HEK293 (cell line): ENCODE results near the gene ADAMTS5.

ENCODE experiments used
- CTCF ChIA-PET: fragments of 350-600 bp; formaldehyde crosslinking; extraction: SDS; loops from one replicate; lab custom pipeline; 2021; ENCODE audit warnings: antibody characterized with exemption; lab: Yijun Ruan, JAX
- POLR2A ChIA-PET: fragments of 300-600 bp; formaldehyde crosslinking; extraction: SDS; loops from one replicate; lab custom pipeline; 2020; ENCODE audit warnings: antibody characterized with exemption, inconsistent platforms; lab: Yijun Ruan, JAX
- H3K27ac ChIP-seq: fragments of 200-500 bp; sonication (Bioruptor generic); 2 replicates; pipeline ENCODE4 v1.5.1; 2014; ENCODE audit warnings: low read depth, low read length, control low read depth, inconsistent platforms; ENCODE audit errors: extremely low read depth
- H3K36me3 ChIP-seq, 2 experiments: fragments of 200-500 bp in 1 of 2; sonication (Bioruptor generic) in 1 of 2; 1 replicate in 1 of 2; 2 replicates in 1 of 2; pipeline ENCODE4 v1.5.1; 2014 to 2017; ENCODE audit warnings: inconsistent platforms in 2 of 2, low read length in 2 of 2; ENCODE audit not compliant: control insufficient read depth in 2 of 2, insufficient read depth in 1 of 2
- H3K4me1 ChIP-seq: fragments of 200-500 bp; sonication (Bioruptor generic); 2 replicates; pipeline ENCODE4 v1.5.1; 2014; ENCODE audit warnings: mild to moderate bottlenecking, low read length, inconsistent platforms; ENCODE audit not compliant: control insufficient read depth, insufficient read depth
- H3K4me3 ChIP-seq: 2 replicates; pipeline ENCODE4 v1.5.1; 2011; ENCODE audit warnings: low read depth, mild to moderate bottlenecking, control low read depth, low read length, moderate library complexity
- H3K9me3 ChIP-seq: fragments of 200-500 bp; sonication (Bioruptor generic); 2 replicates; pipeline ENCODE4 v1.5.1; 2014; ENCODE audit warnings: low read depth, low read length, inconsistent platforms; ENCODE audit not compliant: control insufficient read depth, insufficient read depth
- CTCF ChIP-seq: fragments of 450-650 bp; formaldehyde crosslinking; IDR thresholded peaks from 2 replicates; pipeline ENCODE4 v1.5.1; 2016; ENCODE audit warnings: missing biosample characterization, missing genetic modification characterization
- GLI2 ChIP-seq: fragments of 450-650 bp; formaldehyde crosslinking; IDR thresholded peaks from 2 replicates; pipeline ENCODE4; 2017; ENCODE audit warnings: missing biosample characterization, missing genetic modification characterization, low read depth, borderline replicate concordance
- GLIS1 ChIP-seq: fragments of 450-650 bp; formaldehyde crosslinking; IDR thresholded peaks from 2 replicates; pipeline ENCODE4 v1.5.1; 2016; ENCODE audit warnings: missing biosample characterization, missing genetic modification characterization
- MZF1 ChIP-seq: fragments of 450-650 bp; formaldehyde crosslinking; IDR thresholded peaks from 2 replicates; pipeline ENCODE4 v1.5.1; 2017; ENCODE audit warnings: missing biosample characterization, missing genetic modification characterization, borderline replicate concordance
- SCRT1 ChIP-seq: fragments of 450-650 bp; formaldehyde crosslinking; IDR thresholded peaks from 2 replicates; pipeline ENCODE4 v1.5.1; 2016; ENCODE audit warnings: missing biosample characterization, missing genetic modification characterization, borderline replicate concordance
- TSHZ1 ChIP-seq: fragments of 450-650 bp; formaldehyde crosslinking; IDR thresholded peaks from 2 replicates; pipeline ENCODE4 v1.5.1; 2016; ENCODE audit warnings: missing biosample characterization, missing genetic modification characterization, borderline replicate concordance
- YY2 ChIP-seq: fragments of 450-650 bp; formaldehyde crosslinking; IDR thresholded peaks from 2 replicates; pipeline ENCODE4 v1.5.1; 2016; ENCODE audit warnings: missing biosample characterization, missing genetic modification characterization
- ZBTB20 ChIP-seq: fragments of 450-650 bp; formaldehyde crosslinking; IDR thresholded peaks from 2 replicates; pipeline ENCODE4 v1.5.1; 2016; ENCODE audit warnings: missing biosample characterization, missing genetic modification characterization
- ZNF10 ChIP-seq: fragments of 450-650 bp; formaldehyde crosslinking; IDR thresholded peaks from 2 replicates; pipeline ENCODE4 v1.5.1; 2017; ENCODE audit warnings: missing biosample characterization, missing genetic modification characterization
- ZNF112 ChIP-seq: fragments of 450-650 bp; formaldehyde crosslinking; IDR thresholded peaks from 2 replicates; pipeline ENCODE4 v1.5.0; 2017; ENCODE audit warnings: missing biosample characterization, missing genetic modification characterization
- ZNF114 ChIP-seq: fragments of 450-650 bp; formaldehyde crosslinking; IDR thresholded peaks from 2 replicates; pipeline ENCODE4 v1.5.0; 2017; ENCODE audit warnings: missing biosample characterization, missing genetic modification characterization
- ZNF133 ChIP-seq: fragments of 450-650 bp; formaldehyde crosslinking; IDR thresholded peaks from 2 replicates; pipeline ENCODE4 v1.5.1; 2016; ENCODE audit warnings: missing biosample characterization, missing genetic modification characterization
- ZNF140 ChIP-seq: fragments of 450-650 bp; formaldehyde crosslinking; IDR thresholded peaks from 2 replicates; pipeline ENCODE4 v1.5.1; 2016; ENCODE audit warnings: missing biosample characterization, missing genetic modification characterization
- ZNF155 ChIP-seq: fragments of 450-650 bp; formaldehyde crosslinking; IDR thresholded peaks from 2 replicates; pipeline ENCODE4 v1.5.1; 2016; ENCODE audit warnings: missing biosample characterization, missing genetic modification characterization
- ZNF19 ChIP-seq: fragments of 450-650 bp; formaldehyde crosslinking; IDR thresholded peaks from 2 replicates; pipeline ENCODE4; 2016; ENCODE audit warnings: missing biosample characterization, missing genetic modification characterization, low read depth
- ZNF26 ChIP-seq: fragments of 450-650 bp; formaldehyde crosslinking; IDR thresholded peaks from 2 replicates; pipeline ENCODE4 v1.5.1; 2016; ENCODE audit warnings: missing biosample characterization, missing genetic modification characterization
- ZNF302 ChIP-seq: fragments of 450-650 bp; formaldehyde crosslinking; IDR thresholded peaks from 2 replicates; pipeline ENCODE4 v1.5.1; 2016; ENCODE audit warnings: missing biosample characterization, missing genetic modification characterization, low read depth
- ZNF324 ChIP-seq: fragments of 450-650 bp; formaldehyde crosslinking; IDR thresholded peaks from 2 replicates; pipeline ENCODE4 v1.5.1; 2016; ENCODE audit warnings: missing biosample characterization, missing genetic modification characterization
- ZNF426 ChIP-seq: fragments of 450-650 bp; formaldehyde crosslinking; IDR thresholded peaks from 2 replicates; pipeline ENCODE4 v1.5.1; 2017; ENCODE audit warnings: missing biosample characterization, missing genetic modification characterization, mild to moderate bottlenecking, inconsistent platforms, moderate library complexity
- ZNF585B ChIP-seq: fragments of 450-650 bp; formaldehyde crosslinking; IDR thresholded peaks from 2 replicates; pipeline ENCODE4 v1.5.1; 2016; ENCODE audit warnings: missing biosample characterization, missing genetic modification characterization
- ZNF621 ChIP-seq: fragments of 450-650 bp; formaldehyde crosslinking; IDR thresholded peaks from 2 replicates; pipeline ENCODE4 v1.5.1; 2017; ENCODE audit warnings: missing biosample characterization, missing genetic modification characterization
- ZNF624 ChIP-seq: fragments of 450-650 bp; formaldehyde crosslinking; IDR thresholded peaks from 2 replicates; pipeline ENCODE4 v1.5.1; 2017; ENCODE audit warnings: missing biosample characterization, missing genetic modification characterization
- ZNF677 ChIP-seq: fragments of 450-650 bp; IDR thresholded peaks from 2 replicates; pipeline ENCODE4 v1.5.0; 2018; ENCODE audit warnings: missing biosample characterization, mild to moderate bottlenecking, missing genetic modification characterization, moderate library complexity
- ZNF701 ChIP-seq: fragments of 450-650 bp; formaldehyde crosslinking; IDR thresholded peaks from 2 replicates; pipeline ENCODE4 v1.5.1; 2016; ENCODE audit warnings: missing biosample characterization, missing genetic modification characterization
- ZSCAN18 ChIP-seq: fragments of 450-650 bp; formaldehyde crosslinking; IDR thresholded peaks from 2 replicates; pipeline ENCODE4 v1.5.1; 2016; ENCODE audit warnings: missing biosample characterization, missing genetic modification characterization
- ZSCAN5A ChIP-seq: fragments of 450-650 bp; formaldehyde crosslinking; IDR thresholded peaks from 2 replicates; pipeline ENCODE4 v1.5.1; 2016; ENCODE audit warnings: missing biosample characterization, missing genetic modification characterization

The ADAMTS5 gene

GRCh38 chr21:26954662-26955121, 12.2 kb downstream of the ADAMTS5 start:
- ChIA-PET POLR2A (no interaction called here), CTCF (interaction anchor here (0.5 kb wide), 1 partner anchor 12 kb away, joined by 3 read pairs; no protein-coding TSS in a partner anchor)
- Histone ChIP-seq H3K27ac (no peak overlapping the region), H3K36me3 (peaks cover 0 to 11% of the 10 kb centered on the region in 2 experiments; a peak in 2 of 3 replicates), H3K4me3 (no peak overlapping the region), H3K9me3 (no peaks in the 10 kb centered on the region), H3K4me1 (no peaks in the 10 kb centered on the region)
- TF ChIP-seq ZNF19 (tag by site-specific recombination) = no peak
- TF ChIP-seq ZBTB20 (tag by site-specific recombination) = no peak
- no peak for TF ChIP-seq SCRT1
- TF ChIP-seq ZSCAN5A (tag by site-specific recombination) = no peak
- no peak for TF ChIP-seq ZNF155 (tag by site-specific recombination)
- no peak for TF ChIP-seq ZNF624
- no peak for TF ChIP-seq MZF1 (tag by site-specific recombination)
- TF ChIP-seq YY2 (tag by site-specific recombination) = no peak
- TF ChIP-seq ZNF677 (tag by site-specific recombination) = no peak
- no peak for TF ChIP-seq GLI2
- no peak for TF ChIP-seq ZNF112 (tag by site-specific recombination)
- no peak for TF ChIP-seq TSHZ1

- H3K27ac ChIP-seq = no peak overlapping the region
- no peak for TF ChIP-seq ZSCAN18
- TF ChIP-seq ZNF701 (tag by site-specific recombination) = no peak
- no peak for TF ChIP-seq ZNF114 (tag by site-specific recombination)
- no peak for TF ChIP-seq CTCF (tag by site-specific recombination)
- TF ChIP-seq ZNF26 (tag by site-specific recombination) = no peak
- TF ChIP-seq ZNF585B = no peak
- TF ChIP-seq ZNF426 (tag by site-specific recombination) = no peak
- TF ChIP-seq ZNF621 (tag by site-specific recombination) = no peak
- TF ChIP-seq ZNF324 (tag by site-specific recombination) = no peak
- no peak for TF ChIP-seq ZNF140 (tag by site-specific recombination)
- no peak for TF ChIP-seq GLIS1 (tag by site-specific recombination)
- no peak for TF ChIP-seq ZNF133 (tag by site-specific recombination)
- TF ChIP-seq ZNF10 (tag by site-specific recombination) = no peak
- TF ChIP-seq ZNF302 = no peak
- ChIA-PET POLR2A (no interaction called here), CTCF (interaction anchor here (1.0 to 2.5 kb wide), 3 partner anchors 9 to 12 kb away, joined by 3 to 6 read pairs (median 4); no protein-coding TSS in a partner anchor)
- no peaks in the 10 kb centered on the region for H3K4me1 ChIP-seq
- H3K36me3 ChIP-seq = peaks cover 0 to 11% of the 10 kb centered on the region in 2 experiments; a peak in 2 of 3 replicates
- H3K4me3 ChIP-seq = no peak overlapping the region
- H3K9me3 ChIP-seq = no peaks in the 10 kb centered on the region
Measured at GRCh38 chr21:26952374-26953066, 14.4 kb downstream of the ADAMTS5 start.
